Activated CD4-positive, alpha-beta T cell treated with anti-CD3 and anti-CD28 coated beads for 1 hour (primary cell): Measurements from ENCODE around the gene TEP1.
"Not testable (repeated sequence)": the region's sequence is repeated elsewhere in the genome, so short reads cannot be mapped to it uniquely, and the experiment has no call there.

Experiments
- DNase-seq: peaks from one replicate; pipeline ENCODE4 v3.0.0-alpha.2; 2020

Gene TEP1

GRCh38 chr14:20412876-20413743 lies at the start of gene TEP1:
TEP1 (minus strand) TSS chr14:20413501; CDS start chr14:20408439, 5,062 bp downstream.
- peak; percentile 55 for DNase-seq

- peak; percentile 97 for DNase-seq
Measured at GRCh38 chr14:20461225-20462141, 48.2 kb upstream of the TEP1 start, which contains the start of gene PIP4P1. PIP4P1 (minus strand) TSS chr14:20461434; CDS start chr14:20461325, 109 bp downstream.

DNA sequence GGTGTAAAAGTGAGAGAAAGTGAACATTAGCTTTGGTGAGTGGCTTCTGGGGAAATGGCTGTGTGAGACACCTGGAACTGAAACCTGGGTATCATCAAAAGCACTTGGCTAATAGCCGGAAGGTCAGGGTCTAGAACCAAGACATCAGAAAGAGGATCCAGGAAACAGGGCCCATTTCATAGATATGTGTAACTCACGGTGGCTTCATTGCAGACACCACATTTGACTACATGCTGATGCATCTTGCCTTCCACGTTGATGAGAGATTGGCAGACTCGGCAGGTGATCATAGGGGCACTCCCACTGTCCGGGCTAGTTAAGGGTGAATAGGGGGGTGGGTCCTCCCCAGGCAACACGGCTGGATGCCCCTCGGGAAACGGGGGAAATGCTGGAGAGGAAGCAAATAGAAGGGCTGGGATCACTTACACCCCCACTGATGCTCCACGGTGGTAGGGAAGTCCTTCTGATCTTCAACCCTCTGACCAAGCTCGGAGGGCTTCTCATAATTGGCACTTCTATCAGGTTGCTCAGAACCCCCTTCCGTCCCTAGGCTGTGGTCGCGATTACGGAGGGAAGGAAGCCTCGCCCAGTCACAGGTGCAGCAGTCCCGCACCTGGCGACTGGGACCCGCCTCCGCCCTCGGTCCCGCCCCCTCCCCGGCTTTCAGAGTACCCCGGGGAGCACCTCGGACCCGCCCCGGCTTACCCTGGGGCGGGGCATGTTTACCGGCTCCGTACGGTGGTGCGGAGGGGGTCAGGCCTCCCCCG lies 47.3 kb upstream of the TEP1 start:
- peak; percentile 44 for DNase-seq

- DNase-seq = no peak
Measured at GRCh38 chr14:20458031-20458789, 44.9 kb upstream of the TEP1 start.

DNA sequence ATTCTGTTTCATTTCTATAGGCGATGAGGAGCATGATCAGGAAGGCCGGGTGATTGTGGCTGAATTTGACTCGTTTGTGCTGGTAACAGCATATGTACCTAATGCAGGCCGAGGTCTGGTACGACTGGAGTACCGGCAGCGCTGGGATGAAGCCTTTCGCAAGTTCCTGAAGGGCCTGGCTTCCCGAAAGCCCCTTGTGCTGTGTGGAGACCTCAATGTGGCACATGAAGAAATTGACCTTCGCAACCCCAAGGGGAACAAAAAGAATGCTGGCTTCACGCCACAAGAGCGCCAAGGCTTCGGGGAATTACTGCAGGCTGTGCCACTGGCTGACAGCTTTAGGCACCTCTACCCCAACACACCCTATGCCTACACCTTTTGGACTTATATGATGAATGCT lies 43.7 kb upstream of the TEP1 start:
- no peak for DNase-seq

DNA sequence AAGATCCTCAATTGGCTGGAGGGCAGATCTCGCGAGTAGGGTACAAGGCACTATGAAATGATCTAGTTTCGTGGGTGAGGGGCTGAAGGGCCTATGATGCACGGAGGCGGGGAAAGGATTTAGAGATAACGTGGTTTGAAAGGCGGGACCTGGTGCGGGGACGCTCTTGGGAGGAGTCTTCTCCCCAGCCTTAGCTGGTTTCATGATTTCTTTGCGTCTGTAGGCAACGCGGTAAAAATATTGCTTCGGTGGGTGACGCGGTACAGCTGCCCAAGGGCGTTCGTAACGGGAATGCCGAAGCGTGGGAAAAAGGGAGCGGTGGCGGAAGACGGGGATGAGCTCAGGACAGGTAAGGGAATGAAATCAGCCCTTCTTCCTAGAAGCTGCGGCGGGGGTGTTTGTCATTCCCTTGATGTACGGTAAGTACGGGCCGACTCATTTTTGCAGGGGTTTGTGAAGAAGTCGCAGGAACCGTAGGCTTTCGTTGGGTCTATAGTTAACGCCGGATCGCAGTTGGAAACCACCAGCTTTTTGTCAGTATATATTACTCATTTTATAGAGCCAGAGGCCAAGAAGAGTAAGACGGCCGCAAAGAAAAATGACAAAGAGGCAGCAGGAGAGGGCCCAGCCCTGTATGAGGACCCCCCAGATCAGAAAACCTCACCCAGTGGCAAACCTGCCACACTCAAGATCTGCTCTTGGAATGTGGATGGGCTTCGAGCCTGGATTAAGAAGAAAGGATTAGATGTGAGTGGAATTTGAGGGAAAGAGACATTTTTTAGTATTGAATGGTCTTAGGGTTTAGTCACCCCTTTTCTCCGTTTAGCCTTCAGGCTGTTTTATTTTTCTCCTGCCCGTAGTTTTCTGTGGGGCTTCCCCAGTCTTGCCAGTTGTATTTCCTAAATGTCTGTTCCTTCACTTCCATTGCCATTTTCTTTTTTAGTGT lies 42.3 kb upstream of the TEP1 start:
- DNase-seq = no peak

DNA sequence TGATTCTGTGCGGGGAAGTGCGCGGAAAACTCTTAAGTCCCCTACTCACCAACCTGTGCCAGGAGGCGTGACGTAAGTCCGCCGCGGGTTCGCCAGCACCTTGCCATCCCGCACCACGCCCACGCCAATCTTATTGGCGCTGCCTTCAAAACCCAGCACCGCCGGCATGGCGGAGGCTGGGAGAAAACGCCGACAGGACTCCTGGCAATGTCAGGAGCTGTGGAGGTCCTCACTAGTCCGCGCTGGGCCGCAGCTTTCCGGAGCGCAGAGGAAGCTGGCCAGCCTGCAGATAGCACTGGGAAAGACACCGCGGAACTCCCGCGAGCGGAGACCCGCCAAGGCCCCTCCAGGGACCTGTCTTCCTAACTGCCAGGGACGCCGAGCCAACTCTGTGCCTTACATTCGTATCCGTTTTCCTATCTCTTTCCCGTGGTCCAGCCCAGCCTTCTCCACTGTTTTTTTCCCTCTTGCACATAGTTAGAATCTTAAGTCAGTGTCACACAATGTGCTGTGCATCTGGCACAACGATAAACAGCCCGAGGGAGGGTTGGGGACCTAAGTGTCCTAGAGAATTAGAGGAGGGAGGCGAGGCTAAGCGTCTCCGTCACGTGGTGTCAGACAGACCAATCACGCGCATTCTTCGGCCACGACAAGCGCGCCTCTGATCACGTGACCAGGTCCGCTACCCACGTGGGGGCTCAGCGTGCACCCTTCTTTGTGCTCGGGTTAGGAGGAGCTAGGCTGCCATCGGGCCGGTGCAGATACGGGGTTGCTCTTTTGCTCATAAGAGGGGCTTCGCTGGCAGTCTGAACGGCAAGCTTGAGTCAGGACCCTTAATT lies 41.4 kb upstream of the TEP1 start, which contains the start of the genes APEX1 and OSGEP:
Gene APEX1 (plus strand): TSS at position 711 of the 839 bp plus-strand sequence. CDS start 420 bp downstream, outside the sequence.
Gene OSGEP (minus strand): TSS at position 297 of the 839 bp plus-strand sequence. CDS start 129 bp downstream, at position 168.
- DNase-seq = peak; percentile 96

DNA sequence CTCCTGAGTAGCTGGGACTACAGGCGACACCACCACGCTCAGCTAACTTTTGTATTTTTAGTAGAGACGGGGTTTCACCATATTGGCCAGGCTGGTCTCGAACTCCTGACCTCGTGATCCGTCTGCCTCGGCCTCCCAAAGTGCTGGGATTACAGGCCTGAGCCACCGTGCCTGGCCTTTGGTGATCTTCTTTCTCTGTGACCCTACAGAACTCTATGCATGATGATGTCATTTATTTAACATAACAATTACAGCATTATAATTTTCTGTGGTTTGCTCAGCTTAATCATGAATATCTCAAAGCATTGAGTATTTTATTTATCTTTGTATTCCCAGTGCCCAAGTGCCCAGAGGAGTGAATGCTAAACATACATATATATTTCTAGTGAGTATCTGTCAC lies 39.5 kb upstream of the TEP1 start:
- not testable (repeated sequence) for DNase-seq

DNA sequence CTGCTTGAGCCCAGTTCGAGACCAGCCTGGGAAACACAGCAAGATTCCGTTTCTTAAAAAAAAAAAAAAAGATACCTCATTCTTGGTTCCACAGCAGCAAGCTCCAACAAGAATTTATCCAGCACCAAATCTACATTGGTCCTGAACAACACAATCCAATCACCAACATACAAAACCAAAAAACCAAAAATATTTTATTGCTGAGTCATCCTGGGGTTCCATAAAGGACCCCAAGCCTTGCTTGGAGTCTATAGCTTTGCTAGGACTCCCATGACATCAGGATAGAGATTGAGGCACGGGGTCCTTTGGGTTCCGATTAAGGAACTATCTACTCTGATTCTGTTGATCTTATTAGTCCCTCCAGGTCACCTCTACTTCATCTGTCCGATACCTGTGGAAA lies 33.6 kb upstream of the TEP1 start:
- DNase-seq = no peak

- not testable (repeated sequence) for DNase-seq
Measured at GRCh38 chr14:20443650-20444049, 30.3 kb upstream of the TEP1 start.

DNA sequence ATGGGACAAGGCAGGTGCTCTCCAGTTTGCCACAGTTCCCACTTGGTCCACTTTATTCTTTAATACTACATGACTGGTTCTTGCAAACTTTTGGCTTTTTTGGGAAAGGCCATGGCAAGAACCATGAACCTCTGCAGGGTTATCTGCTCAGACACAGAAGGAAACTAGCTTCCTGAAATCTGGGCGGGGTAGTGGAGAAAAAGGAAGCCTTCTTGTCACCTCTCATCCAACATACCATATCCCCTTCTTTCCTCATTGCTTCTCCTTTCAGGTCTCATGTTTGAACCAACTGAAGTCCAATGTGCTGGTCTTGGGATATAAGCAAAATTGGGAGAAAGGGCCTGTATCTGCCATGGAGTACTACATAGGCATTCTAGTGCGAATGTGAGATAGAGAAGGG lies 28.2 kb upstream of the TEP1 start:
- DNase-seq = no peak

- no peak for DNase-seq
Measured at GRCh38 chr14:20440882-20441281, 27.6 kb upstream of the TEP1 start.

DNA sequence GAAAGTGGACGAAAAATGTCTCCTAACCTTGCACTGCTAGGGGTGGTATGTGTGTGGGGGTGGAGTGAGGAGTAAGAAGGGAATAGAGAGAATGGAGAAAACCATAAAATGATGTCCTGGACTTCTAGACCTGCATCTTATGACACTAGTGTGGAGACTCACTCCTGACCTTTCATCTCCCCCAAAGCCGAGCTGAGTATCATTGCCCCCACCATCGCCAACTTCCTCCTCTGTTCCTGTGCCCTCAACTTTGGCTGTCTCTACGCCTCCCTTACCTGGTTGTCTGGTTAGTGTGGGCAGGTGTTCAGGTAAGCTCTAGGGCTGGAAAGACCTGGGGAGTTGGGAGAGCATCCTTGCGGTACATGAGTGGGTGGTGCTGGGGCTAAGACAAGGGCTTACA lies 27.2 kb upstream of the TEP1 start:
- no peak for DNase-seq

DNA sequence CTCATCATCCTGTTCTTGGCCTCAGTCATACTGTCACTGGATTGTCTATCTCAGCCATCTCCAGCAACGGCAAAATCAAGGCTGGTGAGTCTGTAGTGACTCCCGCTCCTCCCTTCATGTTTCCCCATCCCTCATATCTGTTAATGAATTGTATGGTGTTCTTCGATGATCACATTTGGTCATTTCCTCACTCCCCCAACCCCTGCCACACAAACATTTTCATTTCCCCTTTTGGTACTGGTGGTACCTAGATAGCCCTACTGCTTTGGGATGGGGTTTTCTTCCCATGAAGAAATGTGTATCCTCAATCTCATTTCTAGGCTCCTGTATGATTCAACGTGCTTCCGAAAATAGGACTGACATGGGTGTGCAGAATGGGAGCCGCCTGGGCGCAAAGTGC lies 25.4 kb upstream of the TEP1 start:
- DNase-seq = no peak

DNA sequence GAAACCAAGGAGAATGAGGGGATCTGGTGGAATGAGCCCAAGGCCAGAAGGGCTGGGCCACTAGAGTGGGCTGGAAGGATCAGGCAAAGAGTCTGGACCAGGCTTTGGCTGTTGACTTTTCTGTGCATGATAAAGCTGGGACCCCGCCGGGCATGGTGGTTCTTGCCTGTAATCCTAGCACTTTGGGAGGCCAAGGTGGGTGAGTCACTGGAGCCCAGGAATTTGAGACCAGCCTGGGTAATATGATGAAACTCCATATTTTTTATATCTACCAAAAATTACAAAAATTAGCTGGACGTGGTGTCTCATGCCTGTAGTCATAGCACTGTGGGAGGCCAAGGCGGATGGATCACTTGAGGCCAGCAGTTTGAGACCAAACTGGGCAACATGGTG lies 23.1 kb upstream of the TEP1 start:
- DNase-seq = no peak

DNA sequence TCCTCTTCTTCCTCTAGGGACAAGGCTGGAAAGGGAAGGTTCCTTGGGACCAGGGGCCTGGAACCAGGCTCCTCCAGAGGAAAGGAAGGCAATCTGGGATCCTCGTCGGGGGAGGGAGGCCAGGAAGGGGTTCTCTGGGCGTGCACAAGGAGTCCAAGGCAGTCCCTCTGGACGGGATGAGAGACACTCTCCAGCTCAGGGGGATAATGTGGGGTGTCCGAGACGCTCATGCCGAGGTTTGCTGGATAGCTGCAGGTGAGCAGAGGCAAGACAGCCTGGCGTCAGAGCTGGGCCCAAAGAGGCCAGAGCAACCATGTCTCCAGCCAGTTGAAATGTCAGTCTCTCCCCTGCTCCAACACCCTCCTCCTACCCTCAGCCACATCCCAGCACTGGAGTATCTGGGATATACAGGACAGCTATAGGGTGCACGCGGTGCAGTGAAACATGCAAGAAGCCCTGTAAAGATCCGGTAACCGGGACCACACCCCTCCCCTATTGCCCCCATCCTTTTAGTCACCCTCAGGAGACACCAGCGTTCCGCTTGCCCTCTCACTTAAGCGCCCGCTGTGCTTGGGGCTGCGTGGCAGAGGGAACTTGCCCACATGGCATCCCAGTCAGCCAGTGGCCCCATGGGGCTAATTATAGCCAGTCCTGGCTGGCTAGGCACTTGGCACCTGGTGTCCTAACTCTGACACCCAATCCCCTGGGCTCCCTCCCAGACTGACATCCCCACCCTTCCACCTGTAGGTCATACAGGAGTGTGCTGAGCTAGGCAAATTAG lies 22.5 kb upstream of the TEP1 start, which contains the start of gene KLHL33:
Gene KLHL33 (minus strand): TSS at position 585 of the 781 bp plus-strand sequence. CDS start 355 bp downstream, at position 230.
- DNase-seq = no peak

DNA sequence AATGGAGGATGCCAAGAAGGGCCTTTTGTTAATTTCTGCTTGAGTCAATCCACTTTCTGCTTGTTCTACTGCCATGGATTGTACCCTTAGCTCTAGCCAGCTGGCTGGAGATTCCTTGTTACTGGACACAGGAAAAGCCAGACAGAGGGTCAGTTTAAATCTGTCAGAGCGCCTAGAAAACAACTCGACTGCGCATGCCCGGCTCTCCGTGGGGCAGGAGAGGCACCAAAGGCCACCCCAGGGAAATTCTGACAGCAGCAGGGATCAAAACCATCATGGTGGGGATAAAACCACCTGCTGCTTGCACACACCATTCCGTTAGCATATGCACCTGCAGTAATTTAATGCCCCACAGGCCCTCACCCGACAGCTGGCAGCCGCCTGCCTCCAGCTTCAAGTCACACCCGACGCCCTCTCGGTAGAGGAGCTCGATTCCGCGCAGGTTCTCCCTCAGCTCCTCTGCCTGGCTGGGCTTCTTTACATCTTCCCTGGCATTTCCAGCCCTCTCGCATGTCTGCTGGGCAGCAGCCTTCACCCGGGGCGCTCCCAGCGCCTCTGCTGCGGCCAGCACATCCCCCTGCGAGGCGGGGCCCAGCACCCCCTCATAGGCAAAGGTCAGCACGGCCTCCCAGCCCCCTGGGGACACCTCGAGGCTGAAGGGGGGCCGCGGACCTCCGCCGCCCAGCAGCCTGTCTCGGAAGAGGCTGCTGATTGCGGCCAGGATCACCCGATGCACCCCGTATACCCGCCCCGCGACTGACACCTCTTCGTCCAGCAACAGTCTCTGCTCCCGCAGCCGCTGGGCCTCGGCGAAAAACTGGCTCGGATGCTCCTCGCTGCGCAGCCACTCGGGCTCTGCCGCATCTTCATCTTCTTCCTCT lies 21.6 kb upstream of the TEP1 start:
- no peak for DNase-seq
